RWPE1 (cell line): ENCODE measurements around the gene ZNF227.
"Not testable (repeated sequence)": the region's sequence is repeated elsewhere in the genome, so short reads cannot be mapped to it uniquely, and the experiment has no call there.

Source experiments
- CTCF ChIA-PET: fragments of 350-600 bp; sonication (Branson Sonifier 250); formaldehyde crosslinking; extraction: SDS; loops from one replicate; lab custom pipeline; 2021; lab: Yijun Ruan, JAX
- POLR2A ChIA-PET: fragments of 400-600 bp; formaldehyde crosslinking; extraction: SDS; loops from one replicate; lab custom pipeline; 2020; ENCODE audit warnings: antibody characterized with exemption; ENCODE audit not compliant: low non-redundant PET; lab: Yijun Ruan, JAX
- DNase-seq: peaks from one replicate; pipeline ENCODE4 v3.0.0; 2012; ENCODE audit warnings: low spot score
- H3K27ac ChIP-seq: fragments of 450-650 bp; 2 replicates; pipeline ENCODE4 v1.5.1; 2017
- CTCF ChIP-seq: fragments of 450-650 bp; conservative IDR thresholded peaks from 2 replicates; pipeline ENCODE4 v1.5.1; 2017; ENCODE audit warnings: low read depth, mild to moderate bottlenecking

Gene ZNF227

GRCh38 chr19:44212250-44212865 is at the start of gene ZNF227:
TSS of gene ZNF227 (plus strand) at chr19:44212532. CDS start at chr19:44217793, 5,261 bp downstream.
- ChIA-PET CTCF (interaction anchor here (0.6 kb wide), 1 partner anchor 191 kb away, joined by 4 read pairs; no protein-coding TSS in a partner anchor), POLR2A (interaction anchor here (0.6 to 0.7 kb wide), 2 partner anchors 144 to 287 kb away, joined by 3 read pairs; no protein-coding TSS in a partner anchor)
- peak within 1 kb of the TSS; percentile 81 for H3K27ac ChIP-seq
- peak; percentile 73 for DNase-seq
- TF ChIP-seq CTCF = no peak

GRCh38 chr19:44163789-44164188 is 48.5 kb upstream of the ZNF227 start:
- H3K27ac ChIP-seq = no peak overlapping the region
- no peak for DNase-seq
- ChIA-PET POLR2A (interaction anchor here (0.5 to 0.8 kb wide), 2 partner anchors 11 to 179 kb away, joined by 3 read pairs; no protein-coding TSS in a partner anchor), CTCF (interaction anchor here (0.6 kb wide), 1 partner anchor 211 kb away, joined by 4 read pairs; no protein-coding TSS in a partner anchor)
- no peak for TF ChIP-seq CTCF

- POLR2A ChIA-PET = interaction anchor here (0.5 to 0.8 kb wide), 2 partner anchors 11 to 179 kb away, joined by 3 read pairs; no protein-coding TSS in a partner anchor
- no peak for DNase-seq
- CTCF ChIA-PET = no interaction called here
- H3K27ac ChIP-seq = no peak overlapping the region
- no peak for TF ChIP-seq CTCF
Measured at GRCh38 chr19:44164327-44164672, 48.0 kb upstream of the ZNF227 start.

GRCh38 chr19:44164673-44165512 is 47.4 kb upstream of the ZNF227 start, which contains the start of gene ZNF226:
TSS of gene ZNF226 (plus strand) at chr19:44165100. CDS start at chr19:44170081, 4,981 bp downstream.
- H3K27ac ChIP-seq = peak within 1 kb of the TSS; percentile 82
- POLR2A ChIA-PET = interaction anchor here (0.8 kb wide), 1 partner anchor 180 kb away, joined by 3 read pairs; no protein-coding TSS in a partner anchor

GRCh38 chr19:44170660-44171059 is 41.7 kb upstream of the ZNF227 start:
- CTCF ChIA-PET, H3K27ac ChIP-seq, POLR2A ChIA-PET, DNase-seq: not testable (repeated sequence)

More at GRCh38 chr19:44164673-44165512, 47.4 kb upstream of the ZNF227 start, which contains the start of gene ZNF226:
- TF ChIP-seq CTCF = no peak
- DNase-seq = peak; percentile 86
- CTCF ChIA-PET = no interaction called here

- DNase-seq = no peak
- CTCF ChIA-PET = interaction anchor here (0.6 kb wide), 1 partner anchor 42 kb away, joined by 4 read pairs; no protein-coding TSS in a partner anchor
- H3K27ac ChIP-seq = no peak overlapping the region
- POLR2A ChIA-PET = no interaction called here
- TF ChIP-seq CTCF = no peak
Measured at GRCh38 chr19:44176590-44176989, 35.7 kb upstream of the ZNF227 start.
